Neural cell (in vitro differentiated cells): ENCODE results near the gene E2F2. TPM values are rescaled to one million over a fixed set of nuclear protein-coding genes. Genes with fewer than 3 reads are reported as not detected.
A peak's percentile ranks its signal among the peaks of the same experiment; 100 is the strongest.

Source experiments
- H2AFZ ChIP-seq: fragments of 200-600, 300-800 bp; sonication (generic), shearing (Covaris generic); 2 replicates; pipeline ENCODE4 v1.6.0; 2014; ENCODE audit warnings: low read depth, mild to moderate bottlenecking, antibody characterized with exemption, low read length, moderate library complexity
- H3F3A ChIP-seq: fragments of 200-600 bp; shearing (Covaris generic); 2 replicates; pipeline ENCODE4 v1.6.1; 2016; ENCODE audit warnings: mild to moderate bottlenecking, moderate library complexity, mixed read lengths, antibody characterized with exemption, low read length; ENCODE audit not compliant: insufficient read depth, poor library complexity, severe bottlenecking
- H3K27ac ChIP-seq: fragments of 200-600, 300-800 bp; sonication (generic), shearing (Covaris generic); 2 replicates; pipeline ENCODE4 v1.5.1; 2014; ENCODE audit warnings: mild to moderate bottlenecking, low read length, moderate library complexity
- H3K27me3 ChIP-seq: fragments of 300-800, 200-600 bp; sonication (generic), shearing (Covaris generic); 2 replicates; pipeline ENCODE4 v1.6.0; 2014; ENCODE audit warnings: mild to moderate bottlenecking, low read depth, low read length, moderate library complexity; ENCODE audit not compliant: insufficient read depth
- H3K36me3 ChIP-seq: fragments of 300-800, 200-600 bp; sonication (generic), shearing (Covaris generic); 2 replicates; pipeline ENCODE4 v1.5.1; 2014; ENCODE audit warnings: mild to moderate bottlenecking, antibody characterized with exemption, low read length, moderate library complexity; ENCODE audit not compliant: insufficient read depth
- H3K4me2 ChIP-seq: fragments of 300-800, 200-600 bp; sonication (generic), shearing (Covaris generic); 2 replicates; pipeline ENCODE4 v1.6.0; 2014; ENCODE audit warnings: mild to moderate bottlenecking, low read length
- H3K4me3 ChIP-seq: fragments of 300-800, 200-600 bp; sonication (generic), shearing (Covaris generic); 2 replicates; pipeline ENCODE4 v1.5.1; 2014; ENCODE audit warnings: mild to moderate bottlenecking, low read length, moderate library complexity
- H3K79me2 ChIP-seq: fragments of 200-600 bp; shearing (Covaris generic); replicated peaks from 2 replicates; pipeline ENCODE4 v1.6.0; 2014; ENCODE audit warnings: mild to moderate bottlenecking, low read length, moderate library complexity; ENCODE audit not compliant: insufficient read depth
- H3K9ac ChIP-seq: fragments of 300-800, 200-600 bp; sonication (generic), shearing (Covaris generic); 2 replicates; pipeline ENCODE4 v1.6.1; 2016; ENCODE audit warnings: mild to moderate bottlenecking, low read length, mixed read lengths
- H3K9me2 ChIP-seq: fragments of 200-600 bp; shearing (Covaris generic); 2 replicates; pipeline ENCODE4 v1.6.1; 2016; ENCODE audit warnings: mild to moderate bottlenecking, low read length, mixed read lengths; ENCODE audit not compliant: insufficient read depth
- H3K9me3 ChIP-seq: fragments of 200-600, 300-800 bp; sonication (generic), shearing (Covaris generic); 2 replicates; pipeline ENCODE4 v1.6.1; 2016; ENCODE audit warnings: mild to moderate bottlenecking, mixed run types, low read length, moderate library complexity, mixed read lengths
- H4K20me1 ChIP-seq: fragments of 200-600 bp; shearing (Covaris generic); 2 replicates; pipeline ENCODE4 v1.6.1; 2016; ENCODE audit warnings: mild to moderate bottlenecking, mixed run types; ENCODE audit not compliant: insufficient read depth
- CTCF ChIP-seq: fragments of 450-650 bp; IDR thresholded peaks from 2 replicates; pipeline ENCODE4 v1.5.1; 2014; ENCODE audit warnings: antibody characterized with exemption, mild to moderate bottlenecking, moderate library complexity; ENCODE audit not compliant: poor library complexity, severe bottlenecking
- EP300 ChIP-seq: fragments of 450-650 bp; conservative IDR thresholded peaks from 2 replicates; pipeline ENCODE4 v1.6.1; 2014; ENCODE audit warnings: antibody characterized with exemption, mild to moderate bottlenecking, moderate library complexity; ENCODE audit not compliant: poor library complexity, severe bottlenecking
- EZH2 ChIP-seq: fragments of 200-600, 300-800 bp; shearing (Covaris generic), sonication (generic); IDR thresholded peaks from 2 replicates; pipeline ENCODE4 v1.6.1; 2014; ENCODE audit warnings: antibody characterized with exemption, low read length, borderline replicate concordance, mild to moderate bottlenecking; ENCODE audit not compliant: insufficient read depth, poor library complexity, severe bottlenecking
- MXI1 ChIP-seq: fragments of 450-650 bp; conservative IDR thresholded peaks from 2 replicates; pipeline ENCODE4 v1.6.1; 2014; ENCODE audit warnings: antibody characterized with exemption, mild to moderate bottlenecking; ENCODE audit not compliant: poor library complexity, severe bottlenecking
- POLR2AphosphoS5 ChIP-seq: IDR thresholded peaks from 2 replicates; pipeline ENCODE4 v1.6.1; 2012
- RAD21 ChIP-seq: fragments of 450-650 bp; conservative IDR thresholded peaks from 2 replicates; pipeline ENCODE4 v1.6.1; 2014; ENCODE audit warnings: antibody characterized with exemption, mild to moderate bottlenecking, moderate library complexity
- REST ChIP-seq: IDR thresholded peaks from 2 replicates; pipeline ENCODE4 v1.6.1; 2012; ENCODE audit warnings: borderline replicate concordance
- SMC3 ChIP-seq: fragments of 450-650 bp; conservative IDR thresholded peaks from 2 replicates; pipeline ENCODE4 v1.6.1; 2014; ENCODE audit warnings: antibody characterized with exemption, mild to moderate bottlenecking, moderate library complexity; ENCODE audit not compliant: poor library complexity
- TAF1 ChIP-seq: IDR thresholded peaks from 2 replicates; pipeline ENCODE4 v1.6.1; 2012; ENCODE audit warnings: low read depth
- polyA plus RNA-seq: library from polyadenylated mRNA; depleted of rRNA; stranded (reverse); fragments of >200 nt; gene quantifications from 2 replicates; pipeline ENCODE4 v1.2.3, GENCODE V29; 2014

E2F2 gene
- polyA plus RNA-seq, 1 donor from 2014 or later, result 0.16 TPM

- Histone ChIP-seq H3K9me3 (no peaks in the 10 kb centered on the region), H4K20me1 (no peaks in the 10 kb centered on the region), H3K4me2 (no peak overlapping the region), H3K9me2 (no peaks in the 10 kb centered on the region), H2AFZ (peak overlapping the region; percentile 51), H3K79me2 (no peaks in the 10 kb centered on the region), H3K27ac (no peak overlapping the region), H3K27me3 (no peaks in the 10 kb centered on the region), H3K9ac (peak overlapping the region; percentile 34), H3K4me3 (peak overlapping the region; percentile 73), H3F3A (no peaks in the 10 kb centered on the region), H3K36me3 (no peaks in the 10 kb centered on the region)
- TF ChIP-seq REST, result no peak
- no peak for TF ChIP-seq POLR2AphosphoS5
- no peak for TF ChIP-seq RAD21
- TF ChIP-seq SMC3, result no peak
Observed at GRCh38 chr1:23531562-23532094, 595 bp upstream of the E2F2 start.

- H3K9me2 ChIP-seq, result no peaks in the 10 kb centered on the region
- peak overlapping the region; percentile 73 for H3K4me3 ChIP-seq
- no peaks in the 10 kb centered on the region for H3K79me2 ChIP-seq
- TF ChIP-seq TAF1 (no peak), RAD21 (no peak), CTCF (no peak), SMC3 (no peak), EZH2 (no peak), REST (no peak), EP300 (no peak), MXI1 (no peak), POLR2AphosphoS5 (no peak)
- no peaks in the 10 kb centered on the region for H3K9me3 ChIP-seq
- H3K4me2 ChIP-seq, result peak overlapping the region; percentile 51
- H3K36me3 ChIP-seq, result no peaks in the 10 kb centered on the region
- no peak overlapping the region for H2AFZ ChIP-seq
- H3K9ac ChIP-seq, result no peak overlapping the region
- H4K20me1 ChIP-seq, result no peaks in the 10 kb centered on the region
- no peaks in the 10 kb centered on the region for H3F3A ChIP-seq
- no peak overlapping the region for H3K27ac ChIP-seq
- H3K27me3 ChIP-seq, result no peaks in the 10 kb centered on the region
Observed at GRCh38 chr1:23530087-23530746, 816 bp downstream of the E2F2 start.
